Breast epithelium (tissue), 4 donors: ENCODE measurements around the gene BABAM2. TPM values are rescaled to one million over a fixed set of nuclear protein-coding genes. Genes with fewer than 3 reads are reported as not detected.

Source experiments
- DNase-seq, 2 donors: peaks; one replicate each; pipeline ENCODE4 v3.0.0-alpha.2; 2019; ENCODE audit warnings: low spot score in 2 of 2
- H3K27ac ChIP-seq, 2 donors: fragments of 200-600 bp; sonication (generic) in 1 of 2; one replicate each; pipeline ENCODE4 v1.5.1; 2016 to 2019; ENCODE audit warnings: mild to moderate bottlenecking in 1 of 2
- H3K27me3 ChIP-seq, 2 donors: fragments of 200-600 bp; sonication (generic) in 1 of 2; one replicate each; pipeline versions ENCODE4 v1.5.1 to v1.6.0; 2017 to 2019; ENCODE audit warnings: control low read depth in 1 of 2, mild to moderate bottlenecking in 1 of 2
- H3K36me3 ChIP-seq: fragments of 200-600 bp; one replicate; pipeline ENCODE4 v1.5.1; 2019
- H3K4me1 ChIP-seq, 2 donors: fragments of 200-600 bp; sonication (generic); one replicate each; pipeline ENCODE4 v1.5.1; 2016 to 2019; ENCODE audit warnings: control low read depth in 1 of 2
- H3K4me3 ChIP-seq, 3 donors: fragments of 200-600 bp; sonication (generic); 1 replicate in 2 of 3; 2 replicates in 1 of 3; pipeline ENCODE4 v1.5.1; 2016 to 2019; ENCODE audit warnings: mild to moderate bottlenecking in 3 of 3, moderate library complexity in 2 of 3
- H3K9me3 ChIP-seq, 2 donors: fragments of 200-600 bp; sonication (generic) in 1 of 2; one replicate each; pipeline ENCODE4 v1.5.1; 2016 to 2019; ENCODE audit warnings: control low read depth in 1 of 2
- POLR2A ChIP-seq: fragments of 450-650 bp; IDR thresholded peaks from one replicate; pipeline ENCODE4 v1.6.1; 2016; ENCODE audit warnings: antibody characterized with exemption, mild to moderate bottlenecking, moderate library complexity
- POLR2AphosphoS5 ChIP-seq, 3 donors: sonication (generic); formaldehyde crosslinking; IDR thresholded peaks; one replicate each; pipeline ENCODE4 v1.6.1; 2017; ENCODE audit warnings: antibody characterized with exemption in 3 of 3
- intact Hi-C: fragments of 100-400 bp; cut with DNase I; formaldehyde crosslinking; loops from one replicate; pipeline ENCODE4 v1.15.1; 2023; ENCODE audit warnings: low total_unique reads
- total RNA-seq, 3 donors: library from RNA; depleted of rRNA; stranded (reverse); fragments of >200 nt; gene quantifications; one replicate each; pipeline ENCODE4 v1.1.0, GENCODE V29; 2016
- TF ChIP-seq, protein P1 (sequence below), 3 donors: fragments of 450-650 bp; IDR thresholded peaks; one replicate each; pipeline ENCODE4 v1.5.1; 2016 to 2017; ENCODE audit warnings: antibody characterized with exemption in 3 of 3, mild to moderate bottlenecking in 3 of 3, moderate library complexity in 3 of 3

Gene BABAM2
- total RNA-seq, 3 donors from 2014 or later = 34.7 to 46.2 (median 37.4) TPM

DNA sequence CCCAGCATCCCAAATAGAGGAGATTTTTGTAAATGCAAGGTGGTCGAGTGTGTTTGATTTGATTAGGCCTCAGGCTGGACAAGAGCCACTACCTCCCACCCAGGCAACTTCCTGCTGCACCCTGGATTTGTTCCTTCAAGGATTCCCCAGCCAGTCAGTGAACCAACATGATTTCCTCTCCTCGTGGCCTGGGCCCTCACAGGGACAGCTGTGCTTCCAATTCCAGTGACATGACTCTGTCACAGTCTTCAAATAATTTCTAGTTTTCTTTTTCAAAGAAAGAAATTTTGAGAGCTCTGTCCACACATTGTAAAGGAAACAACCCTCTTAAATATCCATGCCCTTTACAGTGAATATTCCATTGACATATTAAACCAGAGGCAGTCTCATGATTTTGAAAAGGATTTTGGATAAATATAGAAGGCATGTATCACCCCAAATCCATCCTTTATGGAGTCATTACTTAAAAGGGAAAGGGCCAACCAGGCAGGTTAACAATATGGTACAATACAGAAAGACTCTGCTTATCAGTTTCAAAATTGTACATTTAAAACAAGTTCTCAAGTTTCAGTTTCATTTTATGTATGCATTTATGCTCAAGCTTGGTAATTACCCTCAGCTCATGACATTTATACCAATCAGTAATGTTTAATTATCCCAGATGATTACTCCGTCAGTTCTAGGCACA is 380.8 kb downstream of the BABAM2 start:
- Histone ChIP-seq H3K27ac (no peak overlapping the region), H3K27me3 (no peaks in the 10 kb centered on the region), H3K4me3 (no peak overlapping the region), H3K4me1 (no peaks in the 10 kb centered on the region), H3K9me3 (no peaks in the 10 kb centered on the region), H3K36me3 (no peaks in the 10 kb centered on the region)
- intact Hi-C loops = no loop called here
- TF ChIP-seq POLR2AphosphoS5 (IDR thresholded peaks at IDR 0.05) = no peak
- TF ChIP-seq POLR2A = no peak
- TF ChIP-seq, protein P1, sequence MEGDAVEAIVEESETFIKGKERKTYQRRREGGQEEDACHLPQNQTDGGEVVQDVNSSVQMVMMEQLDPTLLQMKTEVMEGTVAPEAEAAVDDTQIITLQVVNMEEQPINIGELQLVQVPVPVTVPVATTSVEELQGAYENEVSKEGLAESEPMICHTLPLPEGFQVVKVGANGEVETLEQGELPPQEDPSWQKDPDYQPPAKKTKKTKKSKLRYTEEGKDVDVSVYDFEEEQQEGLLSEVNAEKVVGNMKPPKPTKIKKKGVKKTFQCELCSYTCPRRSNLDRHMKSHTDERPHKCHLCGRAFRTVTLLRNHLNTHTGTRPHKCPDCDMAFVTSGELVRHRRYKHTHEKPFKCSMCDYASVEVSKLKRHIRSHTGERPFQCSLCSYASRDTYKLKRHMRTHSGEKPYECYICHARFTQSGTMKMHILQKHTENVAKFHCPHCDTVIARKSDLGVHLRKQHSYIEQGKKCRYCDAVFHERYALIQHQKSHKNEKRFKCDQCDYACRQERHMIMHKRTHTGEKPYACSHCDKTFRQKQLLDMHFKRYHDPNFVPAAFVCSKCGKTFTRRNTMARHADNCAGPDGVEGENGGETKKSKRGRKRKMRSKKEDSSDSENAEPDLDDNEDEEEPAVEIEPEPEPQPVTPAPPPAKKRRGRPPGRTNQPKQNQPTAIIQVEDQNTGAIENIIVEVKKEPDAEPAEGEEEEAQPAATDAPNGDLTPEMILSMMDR (IDR thresholded peaks at IDR 0.05) = no peak
- no peak for DNase-seq

DNA sequence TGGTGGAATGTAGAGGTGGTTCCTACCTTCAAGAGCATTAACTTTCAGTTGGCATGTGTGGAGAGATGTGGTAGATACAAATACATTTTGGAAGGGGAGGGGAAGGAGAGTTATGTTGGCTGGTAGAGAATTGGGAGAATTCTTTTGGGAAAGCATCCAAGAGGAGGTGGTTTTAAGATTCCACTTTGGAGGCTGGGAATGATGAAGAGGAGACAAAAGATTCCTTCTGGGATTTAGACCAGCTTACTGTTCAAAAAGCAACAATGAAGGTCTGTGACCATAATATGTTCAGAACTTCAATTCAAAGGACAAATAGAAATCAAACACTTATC is 381.4 kb downstream of the BABAM2 start:
- Histone ChIP-seq H3K27me3 (no peaks in the 10 kb centered on the region), H3K27ac (no peak overlapping the region), H3K36me3 (no peaks in the 10 kb centered on the region), H3K4me1 (no peaks in the 10 kb centered on the region), H3K9me3 (no peaks in the 10 kb centered on the region), H3K4me3 (no peak overlapping the region)
- intact Hi-C loops = no loop called here
- no peak for TF ChIP-seq POLR2AphosphoS5 (IDR thresholded peaks at IDR 0.05)
- TF ChIP-seq, protein P1 (IDR thresholded peaks at IDR 0.05) = no peak
- no peak for DNase-seq

DNA sequence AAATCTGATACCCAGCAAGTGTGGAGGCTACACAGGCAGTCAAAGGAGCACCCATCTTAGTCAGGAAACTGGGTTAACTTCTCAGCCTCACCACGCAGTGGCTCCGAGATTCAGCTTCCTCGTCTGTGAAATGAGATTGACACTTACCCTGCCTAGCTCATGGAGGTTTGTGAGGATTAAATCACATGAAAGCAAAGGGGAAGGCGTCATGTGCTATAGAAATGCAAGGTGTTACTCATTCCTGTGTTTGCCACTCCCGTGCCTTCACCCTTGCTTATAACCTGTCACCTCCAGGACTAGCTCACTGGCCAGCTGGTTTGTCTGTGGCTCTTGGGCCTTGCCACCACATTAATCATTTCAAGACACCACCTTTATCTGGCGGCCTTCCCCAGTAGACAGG is 383.2 kb downstream of the BABAM2 start:
- TF ChIP-seq POLR2A (no peak), POLR2AphosphoS5 (IDR thresholded peaks at IDR 0.05) (no peak)
- TF ChIP-seq, protein P1 (IDR thresholded peaks at IDR 0.05) = no peak
- Histone ChIP-seq H3K9me3 (no peaks in the 10 kb centered on the region), H3K4me1 (no peaks in the 10 kb centered on the region), H3K27me3 (no peaks in the 10 kb centered on the region), H3K36me3 (no peaks in the 10 kb centered on the region), H3K4me3 (no peak overlapping the region), H3K27ac (no peak overlapping the region)
- DNase-seq = no peak
- intact Hi-C loops = no loop called here

DNA sequence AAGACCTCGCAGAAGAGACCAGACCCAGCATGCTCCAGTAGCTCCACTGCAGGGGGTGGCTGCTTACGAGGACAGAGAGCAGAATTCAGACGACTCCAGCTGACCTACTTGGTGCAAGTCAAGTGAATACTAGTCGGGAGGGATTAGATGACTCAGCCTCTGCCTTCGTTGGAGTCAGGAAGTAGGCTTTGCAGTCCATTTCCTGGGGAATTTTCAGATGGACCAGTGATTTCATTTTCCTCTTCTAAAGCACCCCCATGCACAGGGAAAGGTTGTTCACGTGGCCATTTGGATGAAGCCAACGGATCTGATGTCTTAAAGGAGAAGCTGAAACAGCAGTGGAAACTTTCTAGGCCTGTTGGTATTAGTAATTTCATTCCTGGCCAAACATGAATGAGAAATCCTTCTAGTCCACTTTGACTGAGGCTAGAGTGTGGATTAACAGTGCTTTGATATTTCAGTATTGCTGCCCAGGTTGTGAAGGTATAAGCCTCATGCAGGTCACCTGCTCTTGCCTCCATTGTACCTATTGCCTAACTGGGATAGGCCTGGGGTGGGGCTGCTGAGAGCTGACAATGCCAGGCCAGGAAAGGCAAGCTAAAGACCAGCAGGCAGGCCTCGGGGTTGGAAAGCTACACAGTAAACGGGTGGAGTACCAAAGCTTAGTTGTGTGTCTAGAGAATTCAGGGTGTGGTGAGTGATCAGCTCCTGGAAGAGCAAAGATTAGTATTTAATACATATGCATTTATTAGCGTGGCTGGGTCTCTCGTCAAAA is 384.6 kb downstream of the BABAM2 start:
- Histone ChIP-seq H3K36me3 (no peaks in the 10 kb centered on the region), H3K4me1 (no peaks in the 10 kb centered on the region), H3K4me3 (no peak overlapping the region), H3K27ac (peak overlapping the region; percentile 20 to 44), H3K27me3 (no peaks in the 10 kb centered on the region), H3K9me3 (no peaks in the 10 kb centered on the region)
- TF ChIP-seq POLR2A (no peak), POLR2AphosphoS5 (IDR thresholded peaks at IDR 0.05) (peak in 1 of 3 donors; percentile 28)
- TF ChIP-seq, protein P1 (IDR thresholded peaks at IDR 0.05) = no peak
- intact Hi-C loops = no loop called here
- no peak for DNase-seq

DNA sequence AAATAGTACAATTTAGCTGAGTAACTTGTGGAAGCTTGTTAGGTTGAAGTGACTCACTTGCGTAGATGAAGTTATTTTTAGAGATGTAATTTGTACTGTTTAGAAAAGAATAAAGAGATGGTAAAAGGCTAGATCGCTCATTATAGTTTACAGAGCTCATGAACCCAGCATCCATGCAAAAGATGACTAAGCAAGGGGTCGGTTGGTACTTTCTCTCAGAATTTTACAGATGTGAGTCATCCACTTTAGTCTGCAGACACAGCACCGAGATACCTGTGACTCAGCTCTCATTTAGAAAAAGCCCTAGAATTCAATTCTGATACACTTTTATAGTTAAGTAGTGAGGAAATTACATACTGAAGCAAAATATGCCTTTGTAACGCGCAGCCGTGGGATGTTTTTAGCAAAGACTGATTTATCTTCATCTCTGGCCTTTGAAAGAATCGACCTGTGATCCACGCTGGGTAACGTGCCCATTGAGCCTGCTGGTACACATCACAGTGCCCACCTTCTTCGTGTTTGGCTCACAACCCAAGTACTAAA is 385.6 kb downstream of the BABAM2 start:
- intact Hi-C loops = no loop called here
- TF ChIP-seq, protein P1 (IDR thresholded peaks at IDR 0.05) = no peak
- TF ChIP-seq POLR2AphosphoS5 (IDR thresholded peaks at IDR 0.05) (no peak), POLR2A (no peak)
- no peaks in the 10 kb centered on the region for H3K27me3 ChIP-seq
- H3K36me3 ChIP-seq = no peaks in the 10 kb centered on the region
- H3K4me3 ChIP-seq = no peak overlapping the region
- no peaks in the 10 kb centered on the region for H3K4me1 ChIP-seq
- no peaks in the 10 kb centered on the region for H3K9me3 ChIP-seq
- H3K27ac ChIP-seq = no peak overlapping the region
- no peak for DNase-seq
